ENCODE data around the gene TRPM3. TPM values are rescaled to one million over a fixed set of nuclear protein-coding genes. Genes with fewer than 3 reads are reported as not detected.

Gene TRPM3
- total and polyA plus RNA-seq, 2 of the 8 experiments (the other 6 are each of a cell fraction or from before 2014, with no cell fraction given) = 2.4 to 10.9 TPM

DNA sequence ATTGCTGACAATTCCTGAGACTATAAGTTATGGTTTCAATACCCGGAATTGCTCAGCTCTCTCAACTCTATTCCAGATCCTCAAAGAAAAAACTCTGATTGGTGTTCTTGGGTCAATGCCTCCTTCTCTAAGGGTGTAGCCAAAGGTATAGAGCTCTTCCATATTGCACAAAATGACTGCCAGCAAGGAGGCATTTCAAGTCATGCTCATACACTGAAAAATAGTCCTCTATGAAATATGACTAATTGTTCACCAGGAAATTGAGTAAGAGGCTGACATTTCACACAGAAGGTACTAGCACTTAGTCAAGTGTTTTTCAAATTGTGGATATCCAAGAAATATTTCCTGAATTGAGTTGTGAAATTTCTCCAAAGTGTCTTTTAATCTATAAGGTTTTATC, 595.9 kb downstream of the TRPM3 start:
- no peak overlapping the region for H3K4me2 ChIP-seq (ENCODE audit: insufficient read depth in 1 of 2, low read depth in 2 of 2, low read length in 2 of 2)
- POLR2A ChIA-PET (ENCODE audit: partially characterized antibody) = no interaction called here

More for the DNA sequence above, 595.9 kb downstream of the TRPM3 start:
- H3K79me1 ChIP-seq (ENCODE audit: low read depth, low read length) = no peaks in the 10 kb centered on the region
- H3K23me2 ChIP-seq (ENCODE audit: low read depth, low read length) = no peaks in the 10 kb centered on the region
- no peaks in the 10 kb centered on the region for H4K20me1 ChIP-seq (replicated peaks in 1 of 2; ENCODE audit: control insufficient read depth in 1 of 2, insufficient read depth in 2 of 2, low read length in 2 of 2)
- H2BK120ac ChIP-seq (replicated peaks; ENCODE audit: low read depth, low read length) = no peak overlapping the region
- no peak overlapping the region for H2BK5ac ChIP-seq (ENCODE audit: low read depth, low read length)
- 100% methylated on average over 1 of the region's 1 CpG; no CpG with 5 or more reads in 1 of the 2 experiments for WGBS, 2 experiments (ENCODE audit: extremely low coverage in 1 of 2, insufficient coverage in 1 of 2, insufficient read length in 1 of 2, insufficient replicate concordance in 2 of 2, low coverage in 1 of 2, low lambda C conversion rate in 2 of 2, missing lambda C conversion rate in 1 of 2)
- no peak overlapping the region for H3K56ac ChIP-seq (replicated peaks; ENCODE audit: insufficient read length, low read depth, low read length)
- no peak overlapping the region for H3K27ac ChIP-seq (ENCODE audit: low read depth, low read length)
- no peak overlapping the region for H3K18ac ChIP-seq (ENCODE audit: extremely low read depth, low read length)
- no peaks in the 10 kb centered on the region for H3K79me2 ChIP-seq (ENCODE audit: control insufficient read depth in 1 of 2, insufficient read depth in 2 of 2, low read length in 2 of 2)
- no peak overlapping the region for H4K5ac ChIP-seq (ENCODE audit: insufficient read length, low read depth, low read length)
- DNase-seq (ENCODE audit: low read depth in 1 of 2, low spot score in 2 of 2) (no peak), FAIRE-seq (no peak)
- H4K91ac ChIP-seq (replicated peaks; ENCODE audit: insufficient read length, low read length) = no peak overlapping the region
- no peaks in the 10 kb centered on the region for H3K36me3 ChIP-seq (ENCODE audit: control insufficient read depth in 2 of 4, insufficient read depth in 4 of 4, low read length in 3 of 4)
- CTCF ChIA-PET (ENCODE audit: partially characterized antibody) = no interaction called here
- no peak overlapping the region for H3K4me3 ChIP-seq (ENCODE audit: extremely low read depth in 1 of 4, insufficient read depth in 2 of 4, low read depth in 3 of 4, low read length in 4 of 4)
- H2BK12ac ChIP-seq (ENCODE audit: low read depth, low read length) = no peak overlapping the region
- no peak overlapping the region for H3K9ac ChIP-seq (replicated peaks in 1 of 4; ENCODE audit: extremely low read depth in 1 of 4, low read depth in 3 of 4, low read length in 3 of 4)
- no peak overlapping the region for H2BK20ac ChIP-seq (ENCODE audit: low read length)
- H3K14ac ChIP-seq (ENCODE audit: insufficient read length) = no peak overlapping the region
- H3K23ac ChIP-seq (ENCODE audit: insufficient read length) = no peak overlapping the region
- H3K27me3 ChIP-seq (replicated peaks in 1 of 4; ENCODE audit: control insufficient read depth in 3 of 4, extremely low read depth in 1 of 4, insufficient read depth in 3 of 4, low read length in 3 of 4) = no peaks in the 10 kb centered on the region
- no peak overlapping the region for H4K8ac ChIP-seq (ENCODE audit: extremely low read depth, insufficient read depth, low read length)
- TF ChIP-seq SRF (IDR thresholded peaks at IDR 0.05; ENCODE audit: low read depth, low read length) = no peak
- no peak for TF ChIP-seq CBX8 (IDR thresholded peaks at IDR 0.05; ENCODE audit: borderline replicate concordance, low read depth, low read length)
- no peak for TF ChIP-seq RNF2 (IDR thresholded peaks at IDR 0.05; ENCODE audit: borderline replicate concordance, low read depth, low read length, missing control alignments, poor library complexity, severe bottlenecking)
- no peak for TF ChIP-seq MAFK (IDR thresholded peaks at IDR 0.05; ENCODE audit: low read depth, low read length)
- no peak for TF ChIP-seq GABPA (IDR thresholded peaks at IDR 0.05; ENCODE audit: borderline replicate concordance, insufficient read depth, low read length)
- TF ChIP-seq JUN (IDR thresholded peaks at IDR 0.05; ENCODE audit: low read depth, low read length) = no peak
- no peak overlapping the region for H3K4ac ChIP-seq (replicated peaks; ENCODE audit: insufficient read length, low read depth, low read length)
- H3K9me3 ChIP-seq (ENCODE audit: insufficient read depth in 2 of 2, low read depth in 1 of 2, low read length in 1 of 2) = peaks cover 0 to 3% of the 10 kb centered on the region in 2 experiments; a peak in 1 of 4 replicates
- H3K4me1 ChIP-seq (replicated peaks in 1 of 4; ENCODE audit: control insufficient read depth in 3 of 4, insufficient read depth in 4 of 4, low read length in 3 of 4) = no peaks in the 10 kb centered on the region
- H2AK5ac ChIP-seq (ENCODE audit: low read depth, low read length) = no peak overlapping the region
- no peak overlapping the region for H2BK15ac ChIP-seq (ENCODE audit: low read length)
- H2AFZ ChIP-seq (ENCODE audit: low read length) = no peak overlapping the region

Data from H1 (cell line).